KOPT-K1 (cell line): ENCODE results near the gene OR8A1.

Source experiments
- H3K27ac ChIP-seq: fragments of 200-600 bp; sonication (generic); 2 replicates; pipeline ENCODE4 v1.5.1; 2016; ENCODE audit warnings: antibody characterized with exemption, mild to moderate bottlenecking, low read depth, low read length; ENCODE audit not compliant: poor library complexity, severe bottlenecking
- H3K36me3 ChIP-seq: fragments of 200-600 bp; sonication (generic); 2 replicates; pipeline ENCODE4 v1.5.1; 2017; ENCODE audit warnings: antibody characterized with exemption, mild to moderate bottlenecking, low read length, moderate library complexity; ENCODE audit not compliant: insufficient read depth
- H3K9me3 ChIP-seq: fragments of 200-600 bp; sonication (generic); 2 replicates; pipeline ENCODE4 v1.5.1; 2017; ENCODE audit warnings: antibody characterized with exemption, low read length, mild to moderate bottlenecking; ENCODE audit not compliant: insufficient read depth, poor library complexity, severe bottlenecking

Gene OR8A1

GRCh38 chr11:124569697-124570096 lies at the start of gene OR8A1:
Gene OR8A1 (plus strand): TSS chr11:124569997. CDS start chr11:124570120, 123 bp downstream.
- Histone ChIP-seq H3K9me3 (no peaks in the 10 kb centered on the region), H3K27ac (no peak within 1 kb of the TSS), H3K36me3 (no peaks in the 10 kb centered on the region)

GRCh38 chr11:124520550-124520854 lies 49.3 kb upstream of the OR8A1 start:
- H3K9me3 ChIP-seq = no peaks in the 10 kb centered on the region
- H3K27ac ChIP-seq = no peak overlapping the region

GRCh38 chr11:124533626-124534025 lies 36.2 kb upstream of the OR8A1 start:
- H3K9me3 ChIP-seq = peaks cover 7% of the 10 kb centered on the region
- no peaks in the 10 kb centered on the region for H3K36me3 ChIP-seq
- no peak overlapping the region for H3K27ac ChIP-seq

More at GRCh38 chr11:124520550-124520854, 49.3 kb upstream of the OR8A1 start:
- H3K36me3 ChIP-seq = no peaks in the 10 kb centered on the region

- Histone ChIP-seq H3K36me3 (no peaks in the 10 kb centered on the region), H3K27ac (no peak overlapping the region), H3K9me3 (peaks cover 3% of the 10 kb centered on the region)
Measured at GRCh38 chr11:124534051-124534450, 35.7 kb upstream of the OR8A1 start.

- Histone ChIP-seq H3K27ac (no peak overlapping the region), H3K9me3 (no peaks in the 10 kb centered on the region), H3K36me3 (no peaks in the 10 kb centered on the region)
Measured at GRCh38 chr11:124535552-124536232, 34.1 kb upstream of the OR8A1 start.

GRCh38 chr11:124536520-124536919 lies 33.3 kb upstream of the OR8A1 start:
- Histone ChIP-seq H3K36me3 (no peaks in the 10 kb centered on the region), H3K27ac (no peak overlapping the region), H3K9me3 (no peaks in the 10 kb centered on the region)

- H3K27ac ChIP-seq = no peak overlapping the region
- no peaks in the 10 kb centered on the region for H3K9me3 ChIP-seq
- no peaks in the 10 kb centered on the region for H3K36me3 ChIP-seq
Measured at GRCh38 chr11:124538019-124538418, 31.8 kb upstream of the OR8A1 start.

GRCh38 chr11:124541204-124541603 lies 28.6 kb upstream of the OR8A1 start:
- H3K36me3 ChIP-seq = no peaks in the 10 kb centered on the region
- no peaks in the 10 kb centered on the region for H3K9me3 ChIP-seq

GRCh38 chr11:124543145-124543544 lies 26.7 kb upstream of the OR8A1 start:
- H3K27ac ChIP-seq = no peak overlapping the region
- no peaks in the 10 kb centered on the region for H3K36me3 ChIP-seq
- no peaks in the 10 kb centered on the region for H3K9me3 ChIP-seq

More at GRCh38 chr11:124541204-124541603, 28.6 kb upstream of the OR8A1 start:
- H3K27ac ChIP-seq = no peak overlapping the region

GRCh38 chr11:124543554-124543953 lies 26.2 kb upstream of the OR8A1 start, which contains the start of gene OR8B12:
Gene OR8B12 (minus strand): TSS chr11:124543654. CDS start chr11:124543654, 0 bp downstream.
- Histone ChIP-seq H3K9me3 (no peaks in the 10 kb centered on the region), H3K36me3 (no peaks in the 10 kb centered on the region), H3K27ac (no peak within 1 kb of the TSS)

- no peaks in the 10 kb centered on the region for H3K9me3 ChIP-seq
- H3K36me3 ChIP-seq = no peaks in the 10 kb centered on the region
Measured at GRCh38 chr11:124551189-124551588, 18.6 kb upstream of the OR8A1 start.

GRCh38 chr11:124551987-124552386 lies 17.8 kb upstream of the OR8A1 start:
- Histone ChIP-seq H3K36me3 (no peaks in the 10 kb centered on the region), H3K27ac (no peak overlapping the region), H3K9me3 (no peaks in the 10 kb centered on the region)

More at GRCh38 chr11:124551189-124551588, 18.6 kb upstream of the OR8A1 start:
- H3K27ac ChIP-seq = no peak overlapping the region

GRCh38 chr11:124556828-124557227 lies 13.0 kb upstream of the OR8A1 start:
- H3K27ac ChIP-seq = no peak overlapping the region
- H3K9me3 ChIP-seq = no peaks in the 10 kb centered on the region
- H3K36me3 ChIP-seq = no peaks in the 10 kb centered on the region

- Histone ChIP-seq H3K36me3 (no peaks in the 10 kb centered on the region), H3K27ac (no peak overlapping the region), H3K9me3 (no peaks in the 10 kb centered on the region)
Measured at GRCh38 chr11:124570160-124570559, 363 bp downstream of the OR8A1 start.

GRCh38 chr11:124577716-124578427 lies 8.1 kb downstream of the OR8A1 start:
- no peaks in the 10 kb centered on the region for H3K9me3 ChIP-seq
- no peak overlapping the region for H3K27ac ChIP-seq
- no peaks in the 10 kb centered on the region for H3K36me3 ChIP-seq

GRCh38 chr11:124578761-124579160 lies 9.0 kb downstream of the OR8A1 start:
- H3K9me3 ChIP-seq = no peaks in the 10 kb centered on the region
- no peak overlapping the region for H3K27ac ChIP-seq
- H3K36me3 ChIP-seq = no peaks in the 10 kb centered on the region
